ENCODE data around the gene FSD1L.

The FSD1L gene

DNA sequence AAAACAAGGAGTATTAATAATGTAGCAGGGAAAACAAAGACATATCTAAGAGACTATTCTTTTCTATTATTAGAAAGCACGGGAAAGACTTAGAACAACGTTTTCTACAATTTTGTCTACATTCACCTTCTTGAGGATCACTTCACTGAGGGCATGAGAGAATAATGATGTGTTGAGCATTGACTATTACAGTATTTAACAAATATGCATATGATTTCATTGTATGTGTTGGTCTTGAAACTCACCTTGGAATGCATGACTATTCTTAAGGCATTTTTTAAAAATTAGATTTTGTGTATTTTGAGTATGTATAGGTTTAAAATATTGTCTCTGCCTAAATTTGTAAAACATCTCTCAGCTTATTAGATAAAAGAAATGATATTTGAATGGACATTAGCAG, 1.2 kb downstream of the FSD1L start:
- H3K9ac ChIP-seq (ENCODE audit: low read length) = peak overlapping the region; percentile 85
- peaks cover 27% of the 10 kb centered on the region for H3K79me2 ChIP-seq (ENCODE audit: low read length)
- peak overlapping the region; percentile 90 for H3K4me3 ChIP-seq (ENCODE audit: low read length)
- peaks cover 12% of the 10 kb centered on the region for H3K4me1 ChIP-seq (ENCODE audit: low read length)
- no peak overlapping the region for H2AFZ ChIP-seq (ENCODE audit: low read depth, low read length)
- H3K27ac ChIP-seq (ENCODE audit: low read length) = no peak overlapping the region
- H3K9me3 ChIP-seq (ENCODE audit: insufficient read depth, low read length) = no peaks in the 10 kb centered on the region
- no peaks in the 10 kb centered on the region for H4K20me1 ChIP-seq (ENCODE audit: insufficient read depth, low read length)
- peak overlapping the region; percentile 86 for H3K4me2 ChIP-seq (ENCODE audit: low read length)
- H3K27me3 ChIP-seq (ENCODE audit: low read depth, low read length) = no peaks in the 10 kb centered on the region
- no peaks in the 10 kb centered on the region for H3K36me3 ChIP-seq (replicated peaks; ENCODE audit: low read depth, low read length)
- TF ChIP-seq EZH2phosphoT487 (IDR thresholded peaks at IDR 0.05; ENCODE audit: low read depth) = no peak
- TF ChIP-seq, protein P1, sequence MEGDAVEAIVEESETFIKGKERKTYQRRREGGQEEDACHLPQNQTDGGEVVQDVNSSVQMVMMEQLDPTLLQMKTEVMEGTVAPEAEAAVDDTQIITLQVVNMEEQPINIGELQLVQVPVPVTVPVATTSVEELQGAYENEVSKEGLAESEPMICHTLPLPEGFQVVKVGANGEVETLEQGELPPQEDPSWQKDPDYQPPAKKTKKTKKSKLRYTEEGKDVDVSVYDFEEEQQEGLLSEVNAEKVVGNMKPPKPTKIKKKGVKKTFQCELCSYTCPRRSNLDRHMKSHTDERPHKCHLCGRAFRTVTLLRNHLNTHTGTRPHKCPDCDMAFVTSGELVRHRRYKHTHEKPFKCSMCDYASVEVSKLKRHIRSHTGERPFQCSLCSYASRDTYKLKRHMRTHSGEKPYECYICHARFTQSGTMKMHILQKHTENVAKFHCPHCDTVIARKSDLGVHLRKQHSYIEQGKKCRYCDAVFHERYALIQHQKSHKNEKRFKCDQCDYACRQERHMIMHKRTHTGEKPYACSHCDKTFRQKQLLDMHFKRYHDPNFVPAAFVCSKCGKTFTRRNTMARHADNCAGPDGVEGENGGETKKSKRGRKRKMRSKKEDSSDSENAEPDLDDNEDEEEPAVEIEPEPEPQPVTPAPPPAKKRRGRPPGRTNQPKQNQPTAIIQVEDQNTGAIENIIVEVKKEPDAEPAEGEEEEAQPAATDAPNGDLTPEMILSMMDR (IDR thresholded peaks at IDR 0.05; ENCODE audit: low read depth, low read length) = no peak

DNA sequence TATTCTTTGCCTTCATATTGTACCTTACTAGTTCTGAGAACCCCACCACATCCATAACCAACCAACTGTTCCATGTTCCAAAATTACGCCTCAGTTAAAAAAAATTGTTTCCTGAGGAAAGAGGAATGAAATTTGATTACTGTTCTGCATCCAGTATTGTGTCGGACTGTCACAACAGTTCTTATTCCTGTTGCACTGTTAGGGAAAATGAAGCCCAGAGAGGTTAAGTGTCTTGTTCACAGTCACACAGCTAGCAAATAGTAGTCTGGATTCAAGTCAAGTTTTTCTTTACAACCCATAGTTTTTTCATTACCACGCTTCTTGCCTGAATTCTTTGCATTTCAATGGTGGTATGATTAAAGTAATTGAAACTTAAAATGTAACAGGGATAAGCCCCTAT, 4.4 kb downstream of the FSD1L start:
- peaks cover 12% of the 10 kb centered on the region for H3K4me1 ChIP-seq (ENCODE audit: low read length)
- no peak overlapping the region for H3K27ac ChIP-seq (ENCODE audit: low read length)
- H2AFZ ChIP-seq (ENCODE audit: low read depth, low read length) = no peak overlapping the region
- no peak overlapping the region for H3K4me3 ChIP-seq (ENCODE audit: low read length)
- TF ChIP-seq, protein P1 (IDR thresholded peaks at IDR 0.05; ENCODE audit: low read depth, low read length) = no peak
- peaks cover 3% of the 10 kb centered on the region for H3K36me3 ChIP-seq (replicated peaks; ENCODE audit: low read depth, low read length)
- no peaks in the 10 kb centered on the region for H3K27me3 ChIP-seq (ENCODE audit: low read depth, low read length)
- H4K20me1 ChIP-seq (ENCODE audit: insufficient read depth, low read length) = no peaks in the 10 kb centered on the region
- no peaks in the 10 kb centered on the region for H3K9me3 ChIP-seq (ENCODE audit: insufficient read depth, low read length)
- H3K4me2 ChIP-seq (ENCODE audit: low read length) = no peak overlapping the region
- peaks cover 50% of the 10 kb centered on the region for H3K79me2 ChIP-seq (ENCODE audit: low read length)
- no peak overlapping the region for H3K9ac ChIP-seq (ENCODE audit: low read length)

DNA sequence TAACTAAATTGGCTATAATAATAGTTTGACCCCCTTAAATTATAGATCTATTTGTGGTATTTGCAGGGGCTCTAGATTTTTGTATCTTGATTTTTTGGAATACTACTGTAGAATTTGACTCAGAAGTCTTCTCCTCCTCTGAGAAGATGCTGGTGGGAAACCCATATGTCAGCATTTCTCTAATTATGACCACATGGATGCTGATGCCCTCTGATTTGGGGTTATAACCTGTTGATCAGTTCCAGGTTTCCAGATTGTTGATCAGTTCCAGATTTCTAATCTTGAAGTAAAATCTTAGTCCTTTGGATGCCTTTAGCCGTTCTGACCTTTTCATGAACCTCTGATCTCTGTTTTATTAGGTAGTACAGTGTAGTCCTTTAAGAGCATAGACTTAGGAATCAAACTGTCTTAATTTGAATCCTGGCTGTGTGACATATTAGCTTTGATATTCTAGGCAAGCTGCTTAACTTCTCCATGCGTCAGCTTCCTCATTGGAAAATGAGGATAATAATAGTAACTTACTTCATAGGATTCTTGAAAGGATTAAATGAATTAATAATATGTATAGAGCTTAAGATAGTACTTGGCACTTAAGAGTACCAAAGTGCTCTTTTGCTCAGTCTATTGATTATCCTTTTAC, 8.1 kb downstream of the FSD1L start:
- peaks cover 58% of the 10 kb centered on the region for H3K79me2 ChIP-seq (ENCODE audit: low read length)
- peaks cover 19% of the 10 kb centered on the region for H3K36me3 ChIP-seq (replicated peaks; ENCODE audit: low read depth, low read length)
- no peak overlapping the region for H3K27ac ChIP-seq (ENCODE audit: low read length)
- no peak overlapping the region for H3K4me3 ChIP-seq (ENCODE audit: low read length)
- H4K20me1 ChIP-seq (ENCODE audit: insufficient read depth, low read length) = no peaks in the 10 kb centered on the region
- no peak overlapping the region for H3K9ac ChIP-seq (ENCODE audit: low read length)
- H3K4me2 ChIP-seq (ENCODE audit: low read length) = no peak overlapping the region
- H3K9me3 ChIP-seq (ENCODE audit: insufficient read depth, low read length) = peaks cover 6% of the 10 kb centered on the region; the same call in 1 of the 2 replicates
- H3K4me1 ChIP-seq (ENCODE audit: low read length) = peaks cover 5% of the 10 kb centered on the region; the same call in 1 of the 2 replicates
- TF ChIP-seq, protein P1 (IDR thresholded peaks at IDR 0.05; ENCODE audit: low read depth, low read length) = no peak
- TF ChIP-seq EZH2phosphoT487 (IDR thresholded peaks at IDR 0.05; ENCODE audit: low read depth) = no peak
- H3K27me3 ChIP-seq (ENCODE audit: low read depth, low read length) = no peaks in the 10 kb centered on the region
- no peak overlapping the region for H2AFZ ChIP-seq (ENCODE audit: low read depth, low read length)

DNA sequence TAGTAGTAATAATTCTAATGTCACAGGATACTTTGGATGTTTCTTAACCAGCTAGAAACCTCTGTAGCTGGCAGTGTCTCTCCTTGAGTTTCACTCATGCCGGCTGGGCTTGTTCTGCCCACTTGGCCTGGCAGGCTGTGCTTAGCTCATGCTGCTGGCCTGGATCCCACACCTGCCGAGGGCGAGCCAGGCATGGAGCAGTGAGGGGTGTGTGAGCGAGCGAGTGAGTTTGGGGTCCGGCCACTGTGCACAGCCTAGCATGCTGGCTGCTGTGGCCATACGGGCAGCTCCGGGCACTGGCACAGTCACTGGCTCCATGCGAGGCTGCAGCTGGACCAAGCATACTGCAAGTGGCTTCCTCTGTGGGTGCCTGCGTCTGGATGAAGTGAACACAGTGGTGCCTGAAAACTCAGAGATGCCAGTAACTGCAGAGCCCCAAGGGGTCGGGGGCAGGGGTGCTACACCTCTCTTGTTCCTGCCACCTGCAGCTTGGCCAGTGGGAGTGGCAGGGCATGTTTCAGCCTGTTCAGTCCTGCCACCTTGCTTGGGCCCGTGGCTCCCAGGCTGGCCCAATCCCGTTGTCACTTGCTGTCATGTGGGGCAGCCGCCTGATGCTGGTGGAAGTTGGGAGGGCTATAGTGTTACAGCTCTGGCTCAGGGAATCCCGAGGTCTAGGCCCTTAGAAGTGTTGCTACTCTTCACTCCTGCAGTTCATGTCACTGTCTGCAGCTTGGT, 9.9 kb downstream of the FSD1L start:
- H3K79me2 ChIP-seq (ENCODE audit: low read length) = peaks cover 51% of the 10 kb centered on the region
- H3K9ac ChIP-seq (ENCODE audit: low read length) = no peak overlapping the region

More for the DNA sequence above, 9.9 kb downstream of the FSD1L start:
- Histone ChIP-seq H3K36me3 (replicated peaks; ENCODE audit: low read depth, low read length) (peaks cover 19% of the 10 kb centered on the region), H3K4me1 (ENCODE audit: low read length) (peaks cover 6% of the 10 kb centered on the region; the same call in 1 of the 2 replicates), H2AFZ (ENCODE audit: low read depth, low read length) (no peak overlapping the region), H3K4me2 (ENCODE audit: low read length) (no peak overlapping the region), H3K4me3 (ENCODE audit: low read length) (no peak overlapping the region), H3K27me3 (ENCODE audit: low read depth, low read length) (no peaks in the 10 kb centered on the region), H4K20me1 (ENCODE audit: insufficient read depth, low read length) (no peaks in the 10 kb centered on the region), H3K9me3 (ENCODE audit: insufficient read depth, low read length) (peaks cover 6% of the 10 kb centered on the region; the same call in 1 of the 2 replicates), H3K27ac (ENCODE audit: low read length) (no peak overlapping the region)
- no peak for TF ChIP-seq EZH2phosphoT487 (IDR thresholded peaks at IDR 0.05; ENCODE audit: low read depth)
- TF ChIP-seq, protein P1 (IDR thresholded peaks at IDR 0.05; ENCODE audit: low read depth, low read length) = no peak

Measured in OCI-LY3 (cell line).